Uterus (tissue), 2 donors: ENCODE results near the gene CISH.

ENCODE experiments used
- CTCF ChIP-seq, 4 experiments: fragments of 200-600 bp in 2 of 4; fragments of 450-650 bp in 2 of 4; sonication (generic) in 2 of 4; IDR thresholded peaks; one replicate each; pipeline ENCODE4 v1.5.1; 2016 to 2019; ENCODE audit warnings: antibody characterized with exemption in 4 of 4, mild to moderate bottlenecking in 2 of 4, moderate library complexity in 1 of 4
- POLR2A ChIP-seq, 2 donors: fragments of 450-650 bp; IDR thresholded peaks; one replicate each; pipeline ENCODE4 v1.6.1; 2016; ENCODE audit warnings: antibody characterized with exemption in 2 of 2, mild to moderate bottlenecking in 1 of 2, moderate library complexity in 1 of 2

- TF ChIP-seq POLR2A (IDR thresholded peaks at IDR 0.05) (no peak), CTCF (IDR thresholded peaks at IDR 0.05) (no peak)
Observed at GRCh38 chr3:50655009-50655830, 43.6 kb upstream of the CISH start.
